HUES6 (cell line): ENCODE results near the gene PRDM9.
"Not testable (repeated sequence)": the region's sequence is repeated elsewhere in the genome, so short reads cannot be mapped to it uniquely, and the experiment has no call there.

Experiments used
- H3K27ac ChIP-seq: 2 replicates; pipeline ENCODE4 v1.7.0; 2013; ENCODE audit warnings: low read depth, mild to moderate bottlenecking, low read length, inconsistent platforms
- H3K27me3 ChIP-seq: 2 replicates; pipeline ENCODE4 v1.6.1; 2013; ENCODE audit warnings: low read length; ENCODE audit not compliant: control insufficient read depth, insufficient read depth
- H3K36me3 ChIP-seq: 2 replicates; pipeline ENCODE4 v1.6.1; 2013; ENCODE audit warnings: low read length; ENCODE audit not compliant: control insufficient read depth, insufficient read depth
- H3K4me1 ChIP-seq: 2 replicates; pipeline ENCODE4 v1.6.1; 2013; ENCODE audit warnings: low read length; ENCODE audit not compliant: control insufficient read depth, insufficient read depth
- H3K4me3 ChIP-seq: 2 replicates; pipeline ENCODE4 v1.5.1; 2013; ENCODE audit warnings: low read depth, low read length
- H3K9ac ChIP-seq: one replicate; pipeline ENCODE4 v1.6.1; 2013; ENCODE audit warnings: mild to moderate bottlenecking, low read length
- H3K9me3 ChIP-seq: 2 replicates; pipeline ENCODE4 v1.6.1; 2013; ENCODE audit warnings: low read depth, low read length; ENCODE audit not compliant: control insufficient read depth, insufficient read depth

Gene PRDM9

GRCh38 chr5:23526616-23527015, 19.2 kb downstream of the PRDM9 start:
- H3K4me3 ChIP-seq, H3K9ac ChIP-seq, H3K36me3 ChIP-seq, H3K27ac ChIP-seq, H3K4me1 ChIP-seq, H3K9me3 ChIP-seq, H3K27me3 ChIP-seq: not testable (repeated sequence)

- H3K4me3 ChIP-seq, H3K9me3 ChIP-seq, H3K36me3 ChIP-seq, H3K27me3 ChIP-seq, H3K4me1 ChIP-seq, H3K9ac ChIP-seq: not testable (repeated sequence)
- H3K27ac ChIP-seq = peak overlapping the region; percentile 72; the same call in 1 of the 2 replicates
Observed at GRCh38 chr5:23527216-23527920, 20.0 kb downstream of the PRDM9 start.

- Histone ChIP-seq H3K9me3 (peaks cover 3% of the 10 kb centered on the region; the same call in 1 of the 2 replicates), H3K9ac (no peak overlapping the region), H3K4me3 (no peak overlapping the region), H3K27ac (peak overlapping the region; percentile 72; the same call in 1 of the 2 replicates), H3K27me3 (no peaks in the 10 kb centered on the region), H3K4me1 (peaks cover 6% of the 10 kb centered on the region; the same call in 1 of the 2 replicates), H3K36me3 (no peaks in the 10 kb centered on the region)
Observed at GRCh38 chr5:23528677-23529076, 21.3 kb downstream of the PRDM9 start.

- peaks cover 3% of the 10 kb centered on the region; the same call in 1 of the 2 replicates for H3K9me3 ChIP-seq
- H3K36me3 ChIP-seq = no peaks in the 10 kb centered on the region
- H3K27me3 ChIP-seq = no peaks in the 10 kb centered on the region
- no peak overlapping the region for H3K9ac ChIP-seq
- no peak overlapping the region for H3K27ac ChIP-seq
- H3K4me3 ChIP-seq = no peak overlapping the region
- peaks cover 6% of the 10 kb centered on the region; the same call in 1 of the 2 replicates for H3K4me1 ChIP-seq
Observed at GRCh38 chr5:23530571-23530970, 23.2 kb downstream of the PRDM9 start.

GRCh38 chr5:23571059-23571458, 63.6 kb downstream of the PRDM9 start:
- Histone ChIP-seq H3K27ac (no peak overlapping the region), H3K9me3 (no peaks in the 10 kb centered on the region), H3K9ac (no peak overlapping the region), H3K27me3 (no peaks in the 10 kb centered on the region), H3K4me3 (no peak overlapping the region), H3K36me3 (no peaks in the 10 kb centered on the region), H3K4me1 (no peaks in the 10 kb centered on the region)
